KMS-11 (cell line): ENCODE results near the gene FKBP5.
A peak's percentile ranks its signal among the peaks of the same experiment; 100 is the strongest.

ENCODE experiments used
- H2AFZ ChIP-seq: fragments of 200-600 bp; sonication (generic); 2 replicates; pipeline ENCODE4 v1.6.1; 2016; ENCODE audit warnings: antibody characterized with exemption, mixed run types, low read depth
- H3K27ac ChIP-seq: fragments of 200-600 bp; sonication (generic); 2 replicates; pipeline ENCODE4 v1.6.1; 2016; ENCODE audit warnings: mild to moderate bottlenecking, mixed run types
- H3K27me3 ChIP-seq: fragments of 200-600 bp; sonication (generic); 2 replicates; pipeline ENCODE4 v1.6.1; 2017; ENCODE audit warnings: mild to moderate bottlenecking, low read depth, mixed run types, moderate library complexity; ENCODE audit not compliant: insufficient read depth
- H3K36me3 ChIP-seq: fragments of 200-600 bp; sonication (generic); 2 replicates; pipeline ENCODE4 v1.6.1; 2017; ENCODE audit warnings: mild to moderate bottlenecking, mixed run types; ENCODE audit not compliant: insufficient read depth
- H3K4me1 ChIP-seq: fragments of 200-600 bp; sonication (generic); 2 replicates; pipeline ENCODE4 v1.6.1; 2016; ENCODE audit warnings: mild to moderate bottlenecking, low read depth, mixed run types; ENCODE audit not compliant: poor library complexity, severe bottlenecking
- H3K4me2 ChIP-seq: fragments of 200-600 bp; sonication (generic); 2 replicates; pipeline ENCODE4 v1.7.0; 2016; ENCODE audit warnings: mild to moderate bottlenecking, mixed run types
- H3K4me3 ChIP-seq: fragments of 200-600 bp; sonication (generic); IDR thresholded peaks from 2 replicates; pipeline ENCODE4 v1.6.1; 2017; ENCODE audit warnings: low read depth, low read length, mixed read lengths; ENCODE audit not compliant: insufficient read depth
- H3K79me2 ChIP-seq: fragments of 200-600 bp; sonication (generic); 2 replicates; pipeline ENCODE4 v1.6.1; 2016; ENCODE audit warnings: low read depth, mixed run types; ENCODE audit not compliant: insufficient read depth
- H3K9ac ChIP-seq: fragments of 200-600 bp; sonication (generic); 2 replicates; pipeline ENCODE4 v1.6.1; 2016; ENCODE audit warnings: mild to moderate bottlenecking, mixed run types
- H4K20me1 ChIP-seq: fragments of 200-600 bp; sonication (generic); 2 replicates; pipeline ENCODE4 v1.6.1; 2016; ENCODE audit warnings: mild to moderate bottlenecking, mixed run types; ENCODE audit not compliant: insufficient read depth
- CTCF ChIP-seq: fragments of 200-600 bp; sonication (generic); conservative IDR thresholded peaks from 2 replicates; pipeline ENCODE4 v1.6.1; 2017; ENCODE audit warnings: low read depth, mild to moderate bottlenecking, antibody characterized with exemption, low read length, moderate library complexity, mixed read lengths

The FKBP5 gene

GRCh38 chr6:35585658-35586057 lies 103.1 kb downstream of the FKBP5 start:
- Histone ChIP-seq H4K20me1 (no peaks in the 10 kb centered on the region), H3K27ac (no peak overlapping the region), H3K36me3 (no peaks in the 10 kb centered on the region), H3K4me2 (no peak overlapping the region), H3K27me3 (no peaks in the 10 kb centered on the region), H2AFZ (no peak overlapping the region), H3K9ac (no peak overlapping the region), H3K4me1 (peaks cover 49% of the 10 kb centered on the region), H3K4me3 (no peak overlapping the region), H3K79me2 (no peaks in the 10 kb centered on the region)
- TF ChIP-seq CTCF = no peak

- TF ChIP-seq CTCF = peak; percentile 94
- peaks cover 49% of the 10 kb centered on the region for H3K4me1 ChIP-seq
- no peaks in the 10 kb centered on the region for H3K36me3 ChIP-seq
- H3K79me2 ChIP-seq = no peaks in the 10 kb centered on the region
- H3K9ac ChIP-seq = no peak overlapping the region
- no peak overlapping the region for H3K4me3 ChIP-seq
- no peaks in the 10 kb centered on the region for H3K27me3 ChIP-seq
- H3K4me2 ChIP-seq = no peak overlapping the region; the same call in 1 of the 2 replicates
- H4K20me1 ChIP-seq = no peaks in the 10 kb centered on the region
- H3K27ac ChIP-seq = no peak overlapping the region
- H2AFZ ChIP-seq = no peak overlapping the region
Observed at GRCh38 chr6:35583893-35584688, 104.6 kb downstream of the FKBP5 start.

- H2AFZ ChIP-seq = no peak overlapping the region
- H3K4me2 ChIP-seq = peak overlapping the region; percentile 26; the same call in 1 of the 2 replicates
- H3K4me1 ChIP-seq = peaks cover 49% of the 10 kb centered on the region
- H3K27ac ChIP-seq = peak overlapping the region; percentile 32; the same call in 1 of the 2 replicates
- H3K27me3 ChIP-seq = no peaks in the 10 kb centered on the region
- H3K79me2 ChIP-seq = no peaks in the 10 kb centered on the region
- no peak overlapping the region for H3K9ac ChIP-seq
- no peak for TF ChIP-seq CTCF
- no peak overlapping the region for H3K4me3 ChIP-seq
- H4K20me1 ChIP-seq = no peaks in the 10 kb centered on the region
- H3K36me3 ChIP-seq = no peaks in the 10 kb centered on the region
Observed at GRCh38 chr6:35582315-35582714, 106.4 kb downstream of the FKBP5 start.

GRCh38 chr6:35581633-35582032 lies 107.1 kb downstream of the FKBP5 start:
- peak overlapping the region; percentile 32; the same call in 1 of the 2 replicates for H3K27ac ChIP-seq
- H3K4me1 ChIP-seq = peaks cover 49% of the 10 kb centered on the region
- no peaks in the 10 kb centered on the region for H4K20me1 ChIP-seq
- 0 out of 2 replicates have a peak, but pooled peaks cover 3% of the 10 kb centered on the region for H3K36me3 ChIP-seq
- no peak for TF ChIP-seq CTCF
- no peak overlapping the region for H2AFZ ChIP-seq
- no peaks in the 10 kb centered on the region for H3K79me2 ChIP-seq
- no peak overlapping the region for H3K4me3 ChIP-seq
- H3K4me2 ChIP-seq = peak overlapping the region; percentile 31; the same call in 1 of the 2 replicates
- no peaks in the 10 kb centered on the region for H3K27me3 ChIP-seq
- H3K9ac ChIP-seq = no peak overlapping the region
